PFSK-1 (cell line): ENCODE data around the gene MRPL36.

Experiments
- FOXP2 ChIP-seq: optimal IDR thresholded peaks from 2 replicates; pipeline ENCODE3; 2011; ENCODE audit warnings: borderline replicate concordance, control low read depth, inconsistent platforms; ENCODE audit not compliant: insufficient read depth; ENCODE audit errors: extremely low read length, extremely low read depth
- POLR2AphosphoS5 ChIP-seq: IDR thresholded peaks from 2 replicates; pipeline ENCODE4 v1.6.1; 2012; ENCODE audit warnings: low read depth, mild to moderate bottlenecking, control low read depth, low read length, moderate library complexity
- REST ChIP-seq, 2 experiments: IDR thresholded peaks; 2 replicates each; pipeline versions ENCODE4 v1.6.1 to v1.8.0; 2011 to 2012; ENCODE audit warnings: low read depth in 2 of 2, low read length in 2 of 2, control low read depth in 1 of 2, inconsistent platforms in 1 of 2, mild to moderate bottlenecking in 1 of 2, moderate library complexity in 1 of 2; ENCODE audit not compliant: insufficient read depth in 1 of 2
- SIN3A ChIP-seq: IDR thresholded peaks from 2 replicates; pipeline ENCODE4 v1.6.1; 2012; ENCODE audit warnings: mild to moderate bottlenecking, low read length, moderate library complexity, borderline replicate concordance; ENCODE audit not compliant: insufficient read depth
- TAF1 ChIP-seq: IDR thresholded peaks from 2 replicates; pipeline ENCODE4 v1.6.1; 2012; ENCODE audit warnings: low read length, control low read depth, borderline replicate concordance; ENCODE audit not compliant: insufficient read depth

Gene MRPL36

GRCh38 chr5:1764606-1764960 is 35.1 kb downstream of the MRPL36 start:
- TF ChIP-seq FOXP2 (no peak), SIN3A (no peak), REST (IDR thresholded peaks at IDR 0.05; ENCODE audit: insufficient read depth in 1 of 2, low read depth in 2 of 2, low read length in 2 of 2) (no peak), POLR2AphosphoS5 (no peak), TAF1 (no peak)

- TF ChIP-seq SIN3A (no peak), FOXP2 (no peak), POLR2AphosphoS5 (no peak)
Observed at GRCh38 chr5:1763960-1764605, 35.6 kb downstream of the MRPL36 start.

- no peak for TF ChIP-seq TAF1
Observed at GRCh38 chr5:1763548-1763911, 36.1 kb downstream of the MRPL36 start.

DNA sequence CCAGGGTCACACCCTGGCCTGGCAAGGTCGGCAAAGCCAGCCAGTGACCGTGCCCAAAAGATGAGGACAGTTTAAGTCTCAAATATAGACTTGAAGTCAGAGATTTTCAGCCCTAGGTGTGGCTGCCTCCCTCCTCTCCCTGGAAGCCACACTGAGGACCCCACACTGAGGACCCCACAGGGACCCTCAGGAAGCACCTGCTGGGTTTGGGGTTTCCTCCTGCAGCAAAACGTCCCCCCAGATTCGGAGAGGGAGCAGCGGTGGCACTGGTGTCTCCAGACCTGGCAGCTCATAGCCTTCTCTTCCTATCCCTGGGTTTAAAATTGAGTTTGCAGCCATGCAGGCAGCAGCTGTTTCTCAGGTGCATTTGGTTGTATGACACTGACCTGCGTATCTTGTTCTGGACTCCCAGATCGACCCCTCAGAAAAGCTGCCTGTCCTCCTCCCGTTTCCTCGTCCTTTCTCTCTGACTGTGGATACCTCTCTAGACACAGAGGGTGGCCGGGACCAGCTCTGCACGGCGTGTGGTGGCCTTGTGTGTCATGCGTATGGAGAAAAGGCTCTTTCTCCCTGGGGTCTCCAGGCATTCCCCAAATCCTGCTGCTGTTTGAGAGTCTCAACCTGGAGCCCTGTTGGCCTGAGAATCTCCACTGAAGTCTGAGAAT is 36.6 kb downstream of the MRPL36 start:
- TF ChIP-seq FOXP2 (no peak), TAF1 (no peak), SIN3A (no peak), REST (IDR thresholded peaks at IDR 0.05; ENCODE audit: insufficient read depth in 1 of 2, low read depth in 2 of 2, low read length in 2 of 2) (no peak), POLR2AphosphoS5 (no peak)

DNA sequence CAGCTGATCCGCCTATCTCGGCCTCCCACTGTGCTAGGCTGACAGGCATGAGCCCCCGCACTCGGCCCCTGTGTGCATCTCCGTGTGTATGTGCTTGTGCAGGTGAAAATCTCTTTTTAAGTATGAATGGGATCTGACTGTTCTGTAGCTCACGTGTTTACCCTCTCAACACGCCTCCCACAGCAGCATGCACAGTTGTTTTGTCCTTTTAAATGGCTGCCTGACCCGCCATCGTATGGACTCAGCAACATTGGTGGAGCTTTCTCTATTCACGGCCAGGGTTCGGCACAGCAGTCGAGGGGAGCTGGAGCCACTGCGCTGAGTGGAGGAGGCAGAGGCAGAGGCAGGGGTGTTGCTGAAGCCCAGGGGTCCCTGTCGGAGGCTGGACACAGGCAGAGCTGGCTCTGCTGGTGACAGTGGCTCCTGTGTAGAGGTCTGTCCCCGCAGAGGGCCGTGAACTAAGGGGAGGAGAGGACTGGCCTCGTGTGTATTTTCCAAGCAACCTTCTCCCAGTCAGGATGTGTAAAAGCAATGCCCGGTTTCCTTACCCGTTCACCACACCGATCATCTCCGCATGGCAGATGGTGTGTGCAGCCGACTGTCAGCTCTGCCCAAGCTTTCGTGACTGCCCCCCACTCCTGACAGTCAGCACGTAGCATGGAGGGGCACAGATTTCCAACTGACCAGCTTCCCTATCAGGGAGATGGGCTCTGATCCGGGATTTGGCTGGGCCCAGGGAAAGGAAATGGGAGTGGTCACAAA is 37.3 kb downstream of the MRPL36 start:
- TF ChIP-seq FOXP2 (no peak), SIN3A (no peak)

GRCh38 chr5:1761453-1761755 is 38.2 kb downstream of the MRPL36 start:
- TF ChIP-seq SIN3A (no peak), TAF1 (no peak), REST (IDR thresholded peaks at IDR 0.05; ENCODE audit: insufficient read depth in 1 of 2, low read depth in 2 of 2, low read length in 2 of 2) (no peak), FOXP2 (no peak), POLR2AphosphoS5 (no peak)
